GM21381 (cell line): ENCODE measurements around the gene TTLL10.

Source experiments
- ATAC-seq: cut with Tn5 transposase; IDR thresholded peaks from one replicate; pipeline ENCODE4 v1.9.1; 2021; ENCODE audit warnings: mild to moderate bottlenecking, moderate library complexity; ENCODE audit not compliant: unreplicated experiment

TTLL10 gene

DNA sequence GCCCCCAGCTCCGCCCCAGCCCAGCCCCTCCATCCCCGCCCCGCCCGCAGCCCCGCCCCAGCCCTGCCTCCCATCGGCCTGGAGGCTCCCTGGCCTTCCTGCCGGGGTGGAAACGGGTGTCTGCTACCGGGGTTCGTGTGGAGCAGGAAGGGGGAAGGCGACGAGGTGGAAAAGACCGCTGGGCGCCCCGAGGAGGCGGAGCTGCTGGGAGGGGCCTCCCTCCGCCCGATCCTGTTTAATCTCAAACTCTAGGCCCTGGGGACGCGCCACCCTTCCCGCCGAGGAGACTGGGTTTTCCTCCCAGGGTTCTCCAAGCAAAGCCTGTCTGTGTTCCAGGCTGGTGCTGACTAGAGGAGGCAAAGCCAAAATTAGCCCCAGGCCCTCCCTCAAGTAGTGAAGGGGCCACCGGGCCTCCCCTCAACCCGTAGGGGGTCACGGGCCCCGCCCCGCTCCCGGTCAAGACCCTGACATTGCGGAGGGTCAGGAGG is 16.2 kb upstream of the TTLL10 start:
- peak; percentile 62 for ATAC-seq

DNA sequence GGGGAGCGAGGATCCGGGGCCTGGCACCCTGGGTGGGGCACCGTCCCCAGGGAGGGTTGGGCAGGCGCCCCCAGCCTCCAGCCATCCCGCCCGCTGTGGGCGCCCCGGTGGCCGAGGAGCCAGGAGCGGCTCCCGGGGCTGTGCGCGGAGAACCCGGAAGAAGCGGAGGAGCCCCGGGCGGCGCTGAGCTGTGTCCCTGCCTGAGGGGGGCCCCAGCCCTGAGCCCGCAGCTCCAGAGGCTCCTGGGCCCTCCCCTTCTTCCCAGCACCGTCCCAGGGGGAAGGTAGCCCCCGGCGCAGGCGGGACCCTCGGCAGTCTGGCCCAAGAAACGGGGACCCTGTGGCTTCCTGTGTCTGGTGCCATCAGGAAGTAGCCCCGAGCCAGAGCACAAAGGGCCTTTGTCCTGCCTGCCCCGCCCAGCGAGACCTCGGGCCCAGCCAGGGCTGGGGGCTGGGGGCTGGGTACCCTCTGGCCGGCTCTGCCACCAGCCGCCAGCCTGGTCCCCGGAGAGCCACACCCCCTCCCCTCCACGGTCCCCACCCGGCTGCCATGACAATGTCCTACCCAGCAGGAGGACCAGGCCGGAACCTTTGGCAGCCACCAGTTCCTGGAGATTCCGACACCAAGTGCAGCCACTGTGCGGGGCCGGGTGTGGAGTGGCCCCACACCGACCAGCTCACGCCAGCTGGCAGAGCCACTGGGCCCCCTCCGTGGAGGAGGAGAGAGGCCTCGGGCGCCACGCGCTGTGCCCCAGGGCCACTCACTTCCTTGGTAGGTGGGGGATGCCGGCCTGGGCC is 15.6 kb upstream of the TTLL10 start:
- peak; percentile 42 for ATAC-seq

DNA sequence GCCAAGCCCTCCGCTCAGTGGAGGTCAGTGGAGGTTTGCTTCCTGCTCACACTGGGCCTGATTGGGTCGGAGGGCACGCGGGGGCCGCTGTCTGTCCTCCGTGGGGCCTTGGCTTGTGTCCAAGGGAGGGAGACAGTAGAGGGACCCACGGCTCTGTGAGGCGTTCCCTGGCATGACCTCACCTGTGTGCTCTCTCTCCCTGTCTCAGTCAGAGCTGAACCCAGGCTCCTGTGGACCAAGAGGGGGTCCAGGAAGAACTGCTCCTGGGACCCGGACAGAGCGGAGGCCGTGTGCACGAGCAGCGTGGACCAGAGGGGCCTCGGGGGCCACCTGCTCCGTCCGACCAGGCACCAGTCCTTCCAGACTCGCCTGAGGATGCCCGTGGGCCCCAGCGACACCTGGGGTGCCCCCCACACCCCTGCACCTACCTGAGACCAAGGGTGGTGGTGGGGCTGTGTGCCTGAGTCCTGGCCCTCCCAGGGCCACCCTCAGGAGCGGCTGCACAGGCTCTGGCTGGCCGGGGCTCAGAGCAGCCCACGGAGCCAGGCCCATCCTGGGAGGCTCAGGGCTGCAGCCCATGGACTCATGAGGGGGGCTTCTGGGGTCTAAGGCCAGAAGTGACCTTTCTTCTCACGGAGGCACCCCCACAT is 13.3 kb upstream of the TTLL10 start:
- ATAC-seq: no peak

DNA sequence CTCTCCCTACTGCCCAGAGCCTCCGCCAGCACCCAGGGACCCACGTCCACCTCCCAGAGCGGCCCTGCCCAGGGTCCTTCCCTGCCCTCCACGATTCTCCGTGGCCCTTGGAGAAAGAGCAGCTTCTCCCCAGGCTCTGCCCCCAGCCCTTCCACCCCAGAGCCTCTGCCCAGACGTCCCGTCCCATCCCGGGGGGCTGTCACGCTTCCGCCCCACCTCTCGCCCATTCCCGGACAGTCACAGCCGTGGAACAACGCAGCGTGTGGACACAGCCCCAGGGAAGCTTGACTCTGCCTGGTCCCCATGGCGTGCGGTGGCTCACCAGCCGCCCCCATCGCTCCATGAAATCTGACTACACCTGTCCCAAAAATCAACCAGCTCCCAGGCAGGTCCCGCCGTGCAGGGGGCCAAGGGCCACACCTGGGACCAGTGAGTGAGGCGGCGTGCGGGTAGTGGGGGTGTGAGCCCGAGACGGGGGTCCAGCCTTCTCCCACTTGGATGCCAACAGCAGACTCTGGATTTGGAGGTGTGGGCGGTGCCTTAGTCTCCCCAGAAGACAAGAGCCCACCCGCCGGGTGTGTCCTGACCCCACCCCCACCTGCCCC is 12.5 kb upstream of the TTLL10 start:
- no peak for ATAC-seq

DNA sequence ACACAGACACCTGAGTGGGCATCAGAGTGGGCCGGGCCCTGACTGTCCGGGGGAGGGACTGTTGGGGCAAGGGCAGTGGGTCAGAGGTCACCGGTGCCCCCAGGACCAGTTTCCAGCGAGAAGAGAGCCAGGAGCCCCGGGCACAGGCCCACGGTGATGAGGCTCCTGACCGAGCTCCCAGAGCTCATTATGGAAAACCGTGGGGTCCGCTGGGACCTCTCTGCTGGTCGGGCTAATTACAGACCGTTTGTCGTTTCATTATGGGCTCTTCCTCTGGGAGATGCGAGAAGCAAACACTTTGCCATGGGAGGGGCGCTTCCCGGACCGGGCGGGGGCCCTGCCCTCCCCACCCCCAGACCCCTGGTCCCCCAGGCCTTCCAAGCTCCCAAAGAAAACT is 12.0 kb upstream of the TTLL10 start:
- ATAC-seq: no peak

DNA sequence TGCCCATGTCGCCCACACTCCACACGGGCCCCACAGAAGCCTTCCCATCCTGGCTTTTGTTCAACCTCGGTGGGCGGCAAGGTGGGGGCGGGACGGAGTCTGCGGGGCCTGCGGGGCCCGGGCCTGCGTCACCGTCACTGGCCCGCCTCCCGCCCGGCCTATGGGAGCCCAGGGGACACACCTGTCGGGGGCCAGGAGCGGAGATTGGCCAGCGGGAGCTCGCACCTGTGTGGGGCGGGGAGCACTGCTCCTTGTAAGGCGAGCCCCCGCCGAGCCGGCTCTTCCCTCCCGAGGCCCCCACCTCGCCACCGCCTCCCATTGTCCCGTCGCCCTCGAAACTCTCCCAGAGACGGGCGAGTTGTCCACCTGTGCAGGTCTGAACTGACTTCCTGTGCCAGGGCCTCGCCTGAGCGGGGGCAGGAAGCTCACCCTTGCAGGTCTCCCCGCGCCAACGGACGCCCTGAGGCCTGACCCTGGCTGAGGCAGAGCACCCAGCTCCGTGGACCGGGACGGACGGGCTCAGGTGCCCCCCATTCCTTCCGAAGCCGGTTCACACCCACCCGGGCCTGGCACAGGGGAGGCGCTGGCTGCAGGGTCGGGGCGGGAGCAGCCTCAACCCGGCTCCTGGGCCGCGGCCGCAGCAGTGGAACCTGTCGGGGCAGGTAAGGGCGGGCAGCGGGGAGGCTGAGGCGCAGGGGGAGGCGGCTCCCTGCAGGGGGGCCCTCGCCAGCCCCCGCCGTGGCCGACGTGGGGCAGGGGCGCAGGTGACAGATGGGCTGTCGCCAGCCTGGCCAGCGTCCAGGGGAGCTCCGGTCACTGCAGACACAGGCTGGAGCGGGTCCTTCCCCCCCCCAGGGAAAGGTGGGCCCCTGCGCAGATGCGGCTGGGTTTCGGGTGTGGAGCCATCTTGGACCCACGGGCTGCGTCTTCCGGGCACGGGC is 10.8 kb upstream of the TTLL10 start:
- ATAC-seq: no peak

DNA sequence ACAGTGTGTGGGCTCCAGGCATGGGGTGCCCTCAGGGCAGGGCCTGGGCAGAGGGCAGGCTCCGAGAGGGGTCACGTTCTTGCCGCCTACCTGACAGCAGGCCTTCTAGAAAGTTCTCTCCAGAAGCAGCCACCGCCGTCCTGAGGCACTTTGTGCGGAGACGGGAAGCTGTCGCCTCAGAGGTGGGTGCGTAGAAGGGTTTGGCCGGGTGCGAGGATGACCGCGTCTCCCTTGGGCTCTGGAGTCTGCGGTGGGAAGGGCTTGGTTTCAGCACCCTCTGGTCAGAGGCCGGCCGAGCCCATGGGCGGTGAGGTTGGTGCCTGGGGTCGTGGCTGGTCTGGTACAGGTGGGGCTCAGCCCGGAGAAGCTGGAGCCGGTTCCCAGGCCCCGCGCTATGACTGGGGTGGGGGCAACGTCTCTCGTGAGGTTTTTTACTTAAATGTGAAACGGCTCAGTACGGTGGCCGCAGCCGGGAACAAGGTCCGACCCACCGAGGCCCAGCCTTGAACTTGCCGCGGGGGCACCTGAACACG is 10.1 kb upstream of the TTLL10 start:
- no peak for ATAC-seq

DNA sequence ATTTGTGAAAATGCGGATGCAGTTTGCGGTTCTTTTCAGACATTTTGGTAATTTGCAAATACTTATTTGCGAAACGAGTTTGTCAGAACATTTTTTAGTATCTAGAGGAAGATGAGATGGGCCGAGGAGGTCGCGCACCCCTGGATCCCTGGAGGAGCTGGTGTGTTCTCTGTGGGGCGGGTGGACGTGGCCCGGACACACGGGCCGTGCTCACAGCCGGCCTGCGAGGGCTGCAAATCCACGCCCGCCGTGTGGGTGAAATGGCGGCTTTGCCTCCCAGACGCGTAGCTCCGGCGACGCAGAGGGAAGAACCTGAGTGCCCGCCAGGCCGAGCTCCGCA is 9.3 kb upstream of the TTLL10 start:
- ATAC-seq: no peak

DNA sequence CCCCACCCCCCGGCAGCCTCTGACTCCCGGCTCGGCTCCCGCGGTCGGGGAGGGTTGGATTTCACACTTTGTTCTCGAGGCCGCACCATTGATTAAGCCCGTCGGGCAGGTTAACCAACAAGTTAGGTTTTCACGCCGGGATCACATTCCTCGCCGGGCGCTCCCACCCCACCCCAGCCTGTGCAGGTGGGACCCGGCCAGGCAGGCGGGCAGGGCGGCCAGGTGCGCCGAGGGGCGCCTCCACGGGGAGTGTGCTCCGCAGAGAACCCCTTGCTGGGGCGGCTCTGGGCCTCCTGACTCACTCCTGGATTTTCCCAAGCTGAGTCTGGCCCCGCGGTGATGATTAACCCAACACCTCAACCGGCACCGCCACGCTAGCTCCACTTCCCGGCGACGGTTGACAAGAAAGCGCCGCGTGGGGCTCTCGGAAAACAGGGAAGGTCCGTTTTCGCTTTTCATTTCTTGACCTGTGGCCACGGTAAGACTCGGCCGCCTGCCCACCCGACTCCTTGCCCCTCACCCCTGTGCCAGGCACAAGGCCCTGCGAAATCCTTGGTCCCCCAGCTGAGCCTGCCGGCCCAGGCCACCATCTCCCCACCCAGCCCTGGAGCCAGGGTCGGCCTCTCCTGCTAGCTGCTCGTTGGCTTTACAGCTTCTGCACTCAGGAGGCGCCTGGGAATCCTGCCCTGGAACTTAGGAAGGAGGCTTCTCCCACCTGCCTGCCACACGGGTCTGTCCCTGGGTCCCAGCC is 8.8 kb upstream of the TTLL10 start:
- no peak for ATAC-seq

DNA sequence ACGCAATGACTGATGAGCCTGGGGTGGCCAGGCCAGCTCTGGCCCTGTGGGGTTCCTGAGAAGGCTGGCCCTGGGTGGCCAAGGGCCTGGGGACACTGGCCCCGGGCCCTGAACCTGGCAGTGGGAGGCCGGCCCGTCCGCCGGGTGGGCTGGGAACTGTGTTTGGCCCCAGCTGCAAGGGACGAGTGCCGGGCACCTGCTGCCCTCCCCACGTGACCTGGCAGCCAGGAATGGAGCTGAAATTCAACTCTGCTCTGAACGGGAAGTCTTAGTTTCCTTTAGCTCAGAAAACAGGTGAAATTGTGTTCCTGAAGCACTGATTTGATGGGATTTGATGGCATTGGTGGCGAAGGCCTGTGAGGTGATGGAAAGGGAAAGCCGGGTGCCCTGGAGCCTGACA is 8.2 kb upstream of the TTLL10 start:
- ATAC-seq: no peak

DNA sequence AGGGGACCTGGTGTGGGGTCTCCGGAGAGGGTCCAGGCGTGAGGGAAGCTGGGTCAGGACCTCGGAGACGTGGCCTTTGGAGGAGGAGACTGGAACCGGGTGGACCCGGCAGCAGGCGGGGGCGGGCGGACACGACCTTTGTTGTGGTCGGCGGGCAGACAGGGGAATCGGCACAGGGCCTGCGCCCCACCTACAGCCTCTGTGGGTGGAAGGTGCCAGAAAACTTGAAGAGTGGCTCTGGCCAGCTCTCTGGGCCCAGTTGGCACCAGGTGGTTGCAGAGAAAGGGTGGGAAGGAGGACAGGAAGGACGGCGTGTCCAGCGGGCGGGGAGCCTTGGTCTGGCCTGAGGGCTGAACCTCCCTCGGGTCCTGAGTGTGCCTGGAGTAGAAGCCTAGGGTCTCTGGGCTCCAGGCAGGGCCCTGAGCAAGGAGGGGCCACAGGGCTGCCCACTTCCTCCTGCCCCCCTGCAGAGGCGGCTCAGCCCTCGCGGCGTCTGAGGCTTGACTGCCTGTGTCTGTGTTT is 7.7 kb upstream of the TTLL10 start:
- no peak for ATAC-seq

DNA sequence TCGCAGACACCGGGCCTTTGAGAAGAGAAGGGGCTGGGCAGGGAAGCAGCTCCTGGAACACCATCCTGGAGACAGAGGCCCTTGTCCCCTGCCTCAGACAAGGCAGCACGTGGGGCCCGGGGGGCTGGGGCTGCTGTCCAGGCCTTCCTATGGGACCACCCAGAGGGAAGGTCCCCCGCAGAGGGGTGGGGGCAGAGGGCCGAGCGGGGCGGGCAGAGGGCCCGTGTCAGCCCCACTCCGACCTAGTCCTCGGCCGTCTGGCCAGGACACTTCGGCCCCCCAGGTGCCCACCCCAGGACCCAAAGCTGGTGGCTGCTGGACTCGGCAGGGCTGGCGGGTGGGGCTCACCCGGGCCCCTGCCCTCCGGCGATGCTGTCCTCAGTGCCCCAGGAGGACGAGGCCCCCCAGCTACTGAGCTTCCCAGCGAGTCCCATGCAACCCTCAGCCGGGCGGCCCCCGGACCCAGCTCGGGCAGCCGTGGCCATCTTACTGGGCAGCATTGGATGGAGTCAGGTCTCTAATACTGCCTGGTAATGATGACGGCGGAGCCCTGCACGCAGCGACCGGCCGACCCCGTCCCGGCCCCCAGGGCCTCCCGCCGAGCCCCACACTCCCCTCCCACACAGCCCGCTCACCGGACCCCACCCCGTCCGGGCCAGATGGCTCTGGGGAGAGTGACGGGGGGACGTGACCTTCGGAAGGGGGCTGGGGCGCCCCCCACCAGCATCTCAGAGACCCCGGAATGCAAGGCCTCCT is 6.9 kb upstream of the TTLL10 start:
- ATAC-seq: no peak

DNA sequence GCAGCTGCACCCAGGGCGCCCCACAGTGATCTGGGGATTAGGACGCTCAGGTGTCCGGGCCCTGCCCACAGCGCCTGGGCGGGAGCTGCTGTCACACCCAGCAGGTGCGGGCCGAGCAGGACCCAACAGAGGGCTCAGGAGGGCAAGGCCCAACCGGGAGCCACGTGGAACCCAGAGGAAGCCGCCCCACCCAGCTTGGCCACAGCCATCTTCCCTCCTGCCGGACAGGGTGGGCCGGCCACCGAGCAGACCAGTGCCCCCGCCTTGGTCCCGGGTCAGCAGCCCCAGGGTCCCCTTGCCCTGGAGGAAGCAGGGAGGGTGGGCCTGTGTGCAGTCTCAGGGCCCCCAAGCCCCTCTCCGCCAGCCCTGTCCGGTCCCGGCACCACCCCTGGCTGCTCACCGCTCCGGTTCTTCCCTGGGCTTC is 6.3 kb upstream of the TTLL10 start:
- no peak for ATAC-seq

DNA sequence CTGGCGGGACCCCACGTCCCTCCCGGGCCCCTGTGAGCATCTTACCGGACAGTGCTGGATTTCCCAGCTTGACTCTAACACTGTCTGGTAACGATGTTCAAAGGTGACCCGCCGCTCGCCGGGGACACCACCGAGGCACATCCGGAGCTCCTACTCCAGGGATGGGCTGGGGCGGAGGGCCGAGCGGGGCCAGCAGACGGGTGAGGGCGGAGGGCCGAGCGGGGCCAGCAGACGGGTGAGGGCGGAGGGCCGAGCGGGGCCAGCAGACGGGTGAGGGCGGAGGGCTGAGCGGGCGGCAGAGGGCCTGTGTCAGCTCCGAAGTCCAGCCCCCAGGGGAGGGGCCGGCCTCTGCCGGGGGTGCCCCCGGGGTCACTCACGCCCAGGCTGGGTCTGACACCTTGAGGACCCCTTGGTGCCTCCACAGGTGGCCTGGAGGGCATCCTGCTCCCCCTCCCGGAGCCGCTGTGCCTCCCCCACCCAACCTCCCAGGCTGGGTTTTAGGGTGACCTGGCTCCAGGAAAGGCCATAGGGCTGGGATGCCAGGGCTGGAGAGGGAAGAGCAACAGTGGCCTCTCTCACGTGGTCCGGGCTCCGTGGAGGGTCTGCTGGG is 5.7 kb upstream of the TTLL10 start:
- no peak for ATAC-seq

DNA sequence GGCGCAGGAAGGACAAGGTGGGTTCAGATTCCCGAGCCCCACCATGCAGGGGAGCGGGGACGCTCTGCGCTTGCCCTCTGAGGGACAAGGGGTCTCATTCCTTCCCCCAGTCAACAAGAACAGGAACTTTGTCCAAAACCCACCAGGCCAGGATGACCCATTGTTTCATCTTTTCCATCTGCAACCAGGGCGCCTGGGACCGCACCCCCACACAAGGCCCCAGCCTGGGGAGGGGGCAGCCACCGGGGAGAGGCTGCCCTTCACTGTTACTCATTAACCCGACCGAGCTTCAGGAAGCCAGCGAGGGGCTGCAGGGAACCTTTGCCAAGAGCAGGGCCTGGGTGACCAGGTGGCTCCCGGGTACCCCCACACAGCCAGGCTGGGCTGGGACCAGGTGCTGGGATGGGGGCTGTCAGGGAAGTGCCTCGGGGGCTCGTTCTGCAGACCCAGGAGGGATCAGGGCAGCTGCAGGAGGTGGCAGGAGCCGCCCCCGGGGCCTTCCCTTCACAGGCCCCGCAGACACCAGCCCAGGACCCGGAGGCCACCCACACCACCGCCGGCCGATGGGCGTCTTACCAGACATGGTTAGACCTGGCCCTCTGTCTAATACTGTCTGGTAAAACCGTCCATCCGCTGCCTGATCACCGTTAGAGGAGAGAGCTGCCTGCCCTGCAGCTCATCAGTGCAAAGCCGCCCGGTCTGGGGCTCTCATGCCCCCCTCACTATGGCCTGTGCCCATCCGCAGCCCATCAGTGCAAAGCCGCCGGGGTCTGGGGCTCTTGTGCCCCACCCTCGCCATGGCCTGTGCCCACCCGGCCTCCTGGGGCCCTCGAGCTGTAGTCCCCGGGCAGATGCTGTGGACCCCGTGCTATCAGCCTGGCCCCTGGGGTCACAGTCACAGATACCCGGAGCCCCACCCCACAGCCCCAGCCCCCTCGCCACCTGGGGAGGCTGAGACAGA is 4.9 kb upstream of the TTLL10 start:
- ATAC-seq: no peak

DNA sequence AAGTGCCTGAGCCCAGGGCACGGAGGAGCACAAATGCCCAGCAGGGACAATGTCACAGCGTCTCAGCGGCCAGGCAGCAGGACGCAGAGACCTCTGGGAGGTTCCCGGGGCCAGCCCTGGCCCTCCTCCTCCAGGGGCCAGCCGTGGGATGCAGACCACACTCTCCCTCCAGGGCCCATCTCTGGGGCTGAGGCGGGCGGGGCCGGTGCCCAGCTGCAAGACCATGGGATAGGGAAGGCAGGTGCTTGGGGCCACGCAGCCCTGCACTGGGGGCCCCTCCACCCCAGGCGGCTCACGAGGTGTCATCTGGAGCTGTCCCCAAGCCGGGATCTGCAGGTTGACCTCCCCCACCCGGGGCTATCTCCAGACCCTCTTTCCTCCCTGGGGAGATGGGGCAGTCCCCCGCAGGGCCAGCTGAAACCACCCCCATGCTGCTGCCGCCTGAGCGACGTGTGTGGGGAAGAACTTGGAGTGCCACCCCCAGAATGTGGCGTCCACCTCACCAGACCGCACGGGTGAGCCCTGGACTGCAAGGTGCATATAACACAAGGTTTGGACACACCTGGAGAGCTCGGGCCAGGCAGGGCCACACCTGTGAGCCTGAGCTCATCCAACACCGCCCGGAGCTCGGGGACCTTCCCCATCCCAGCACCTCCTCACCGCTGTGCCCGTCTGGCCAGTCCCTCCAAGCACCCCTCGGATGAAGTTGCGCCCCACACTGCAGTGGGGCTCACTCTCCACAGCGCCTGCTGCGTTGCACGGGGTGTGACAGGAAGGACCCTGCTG is 4.1 kb upstream of the TTLL10 start:
- ATAC-seq: no peak
